K562 (cell line): ENCODE results near the gene HHIPL2. TPM values are rescaled to one million over a fixed set of nuclear protein-coding genes. Genes with fewer than 3 reads are reported as not detected.

ENCODE experiments used
- ARID1B ChIP-seq: fragments of 450-650 bp; IDR thresholded peaks from 2 replicates; pipeline ENCODE4 v1.6.1; 2016; ENCODE audit warnings: antibody characterized with exemption, mild to moderate bottlenecking, inconsistent platforms
- CBX8 ChIP-seq: fragments of 200-600 bp; sonication (generic); IDR thresholded peaks from 2 replicates; pipeline ENCODE4 v1.6.1; 2012; ENCODE audit warnings: borderline replicate concordance, mixed run types, low read depth, mild to moderate bottlenecking, moderate library complexity, mixed read lengths, low read length, control low read depth, inconsistent platforms; ENCODE audit not compliant: poor library complexity, severe bottlenecking; ENCODE audit errors: extremely low read depth
- EHMT2 ChIP-seq: fragments of 450-650 bp; IDR thresholded peaks from 2 replicates; pipeline ENCODE4 v1.6.1; 2018; ENCODE audit warnings: antibody characterized with exemption
- KDM2B ChIP-seq: fragments of 250-450 bp; sonication (Bioruptor Pico); IDR thresholded peaks from 2 replicates; pipeline ENCODE4 v1.8.0; 2021; ENCODE audit warnings: mild to moderate bottlenecking, moderate library complexity
- MTA3 ChIP-seq: fragments of 450-650 bp; formaldehyde crosslinking; IDR thresholded peaks from 2 replicates; pipeline ENCODE4 v1.6.1; 2017; ENCODE audit warnings: mild to moderate bottlenecking, borderline replicate concordance
- NR2F6 ChIP-seq: fragments of 450-650 bp; formaldehyde crosslinking; IDR thresholded peaks from 2 replicates; pipeline ENCODE4 v1.4.0; 2020; ENCODE audit warnings: mild to moderate bottlenecking
- NR4A1 ChIP-seq, 2 experiments: fragments of 250-450 bp in 1 of 2; fragments of 450-650 bp in 1 of 2; sonication (Bioruptor Pico) in 1 of 2; IDR thresholded peaks; 2 replicates each; pipeline versions ENCODE4 v1.4.0 to v1.6.1; 2016 to 2020; ENCODE audit warnings: mild to moderate bottlenecking in 2 of 2, missing compliant biosample characterization in 1 of 2, missing genetic modification characterization in 1 of 2, moderate library complexity in 1 of 2
- PML ChIP-seq: IDR thresholded peaks from 2 replicates; pipeline ENCODE4 v1.6.1; 2012; ENCODE audit warnings: low read length, inconsistent platforms
- POLR2B ChIP-seq: fragments of 450-650 bp; IDR thresholded peaks from 2 replicates; pipeline ENCODE4 v1.6.1; 2018; ENCODE audit warnings: low read depth; ENCODE audit not compliant: partially characterized antibody
- RB1 ChIP-seq: fragments of 450-650 bp; IDR thresholded peaks from 2 replicates; pipeline ENCODE4 v1.6.1; 2017; ENCODE audit warnings: low read depth, mild to moderate bottlenecking
- SRSF9 ChIP-seq: fragments of 200-400 bp; formaldehyde crosslinking; IDR thresholded peaks from 2 replicates; pipeline ENCODE4 v1.6.1; 2017; ENCODE audit warnings: low read depth, low read length, borderline replicate concordance
- TFE3 ChIP-seq: fragments of 450-650 bp; formaldehyde crosslinking; IDR thresholded peaks from 2 replicates; pipeline ENCODE4 v1.4.0; 2020; ENCODE audit warnings: mild to moderate bottlenecking, mixed read lengths
- ZBTB1 ChIP-seq: sonication (generic); formaldehyde crosslinking; IDR thresholded peaks from 2 replicates; pipeline ENCODE4 v1.8.1; 2023; ENCODE audit warnings: missing genetic modification reagents, low read depth, mild to moderate bottlenecking, borderline replicate concordance
- ZNF197 ChIP-seq: fragments of 200-800 bp; sonication (Bioruptor generic); IDR thresholded peaks from 2 replicates; pipeline ENCODE4 v1.6.1; 2016; ENCODE audit warnings: low read depth, missing genetic modification characterization, missing compliant biosample characterization
- ZNF431 ChIP-seq: sonication (generic); formaldehyde crosslinking; IDR thresholded peaks from 2 replicates; pipeline ENCODE4 v1.8.0; 2022; ENCODE audit warnings: mild to moderate bottlenecking, missing genetic modification reagents
- ZNF586 ChIP-seq: fragments of 450-650 bp; formaldehyde crosslinking; conservative IDR thresholded peaks from 2 replicates; pipeline ENCODE4 v1.4.0; 2020; ENCODE audit warnings: mild to moderate bottlenecking, moderate library complexity
- polyA plus RNA-seq, 8 experiments: library from polyadenylated mRNA; depleted of rRNA in 4 of 8; stranded (reverse) in 5 of 8; unstranded in 3 of 8; fragments of >200 nt; fragmentation: Nextera tagmentation in 2 of 8; fragmentation: Illumina TruSeq in 1 of 8; extraction: Ambion mirVana in 2 of 8; extraction: Trizol in 1 of 8; gene quantifications; 2 replicates each; pipeline versions ENCODE4 v1.2.1 to v1.2.3, GENCODE V29; 2011 to 2014; ENCODE audit warnings: inconsistent platforms in 1 of 8, missing spikeins in 1 of 8
- total RNA-seq, 7 experiments: library from RNA; depleted of rRNA in 6 of 7; stranded (reverse); fragments of >200 nt in 6 of 7; fragmentation: Illumina TruSeq in 2 of 7; extraction: Trizol in 2 of 7; gene quantifications; 2 replicates each; pipeline versions ENCODE4 v1.2.1 to v1.2.3, GENCODE V29; 2011 to 2021; ENCODE audit warnings: low replicate concordance in 1 of 7
- TF ChIP-seq, protein P1 (sequence below): fragments of 250-450 bp; sonication (Bioruptor Pico); IDR thresholded peaks from 2 replicates; pipeline ENCODE4 v1.4.0; 2020
- TF ChIP-seq, protein P2 (sequence below): sonication (generic); formaldehyde crosslinking; IDR thresholded peaks from 2 replicates; pipeline ENCODE4 v1.8.1; 2023; ENCODE audit warnings: mild to moderate bottlenecking, missing genetic modification reagents
- TF ChIP-seq, protein P3 (sequence below): fragments of 150-350 bp; conservative IDR thresholded peaks from 2 replicates; pipeline ENCODE4 v1.6.1; 2014; ENCODE audit warnings: low read length

Gene HHIPL2
- total and polyA plus RNA-seq, 9 of the 15 experiments (the other 6 are each of a cell fraction or from before 2014, with no cell fraction given), result 0.05 to 0.60 (median 0.20) TPM; not detected in 1

DNA sequence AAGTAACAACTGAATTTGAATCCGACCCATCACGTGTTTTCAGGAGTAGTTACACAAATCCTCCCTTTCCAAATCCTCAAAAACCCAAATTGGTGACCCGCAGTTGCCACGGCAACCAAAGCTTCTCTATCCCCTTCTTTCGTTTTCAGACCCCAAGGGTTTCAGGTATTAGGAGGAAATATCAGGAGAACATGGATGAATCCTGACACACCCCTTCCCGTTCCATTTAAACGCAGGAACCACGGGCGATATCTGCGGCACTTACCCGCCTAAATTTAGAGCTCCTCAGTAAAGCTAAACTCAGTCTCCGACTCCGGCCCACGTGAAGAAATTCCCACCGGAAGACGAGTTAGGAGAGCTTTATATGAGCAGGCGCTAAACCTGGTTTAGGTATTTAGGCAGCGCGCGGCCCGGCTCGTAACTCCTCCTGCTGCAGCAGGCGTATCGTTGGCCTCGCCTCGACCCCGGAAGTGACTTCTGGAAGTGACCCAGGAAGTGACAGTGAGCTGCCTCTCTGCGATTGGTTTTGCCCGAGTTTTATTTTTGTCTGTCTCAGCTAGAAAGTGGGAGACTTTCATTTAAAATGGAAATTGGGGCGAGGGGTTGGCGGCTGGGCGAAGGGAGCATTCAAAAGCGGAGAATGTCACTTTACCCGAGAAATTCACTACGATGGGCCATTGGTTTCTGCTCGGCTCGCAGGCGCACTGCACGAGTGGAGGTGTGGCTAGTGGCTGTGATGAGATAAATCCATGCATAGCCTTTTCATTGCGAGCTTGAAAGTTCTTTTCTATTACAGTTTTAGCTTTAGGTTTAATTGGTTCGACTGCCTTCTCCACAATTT, 41.8 kb upstream of the HHIPL2 start, which contains the start of gene TAF1A (continued):
- 0 out of 2 replicates have a peak, but pooled peaks have one; percentile 47 for TF ChIP-seq ZBTB1 (CRISPR knock-in tag)
- TF ChIP-seq, protein P1, sequence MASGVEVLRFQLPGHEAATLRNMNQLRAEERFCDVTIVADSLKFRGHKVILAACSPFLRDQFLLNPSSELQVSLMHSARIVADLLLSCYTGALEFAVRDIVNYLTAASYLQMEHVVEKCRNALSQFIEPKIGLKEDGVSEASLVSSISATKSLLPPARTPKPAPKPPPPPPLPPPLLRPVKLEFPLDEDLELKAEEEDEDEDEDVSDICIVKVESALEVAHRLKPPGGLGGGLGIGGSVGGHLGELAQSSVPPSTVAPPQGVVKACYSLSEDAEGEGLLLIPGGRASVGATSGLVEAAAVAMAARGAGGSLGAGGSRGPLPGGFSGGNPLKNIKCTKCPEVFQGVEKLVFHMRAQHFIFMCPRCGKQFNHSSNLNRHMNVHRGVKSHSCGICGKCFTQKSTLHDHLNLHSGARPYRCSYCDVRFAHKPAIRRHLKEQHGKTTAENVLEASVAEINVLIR (CRISPR knock-in tag), result peak; percentile 58; the same call in 1 of the 2 replicates
- TF ChIP-seq SRSF9, result no peak
- peak; percentile 87 for TF ChIP-seq EHMT2
- TF ChIP-seq MTA3, result peak; percentile 30; the same call in 1 of the 2 replicates
- peak; percentile 86 for TF ChIP-seq POLR2B
- no peak for TF ChIP-seq KDM2B (CRISPR knock-in tag)
- TF ChIP-seq TFE3 (CRISPR knock-in tag), result no peak
- peak; percentile 48 for TF ChIP-seq ARID1B
- TF ChIP-seq PML, result peak; percentile 61; the same call in 1 of the 2 replicates
- TF ChIP-seq NR2F6 (CRISPR knock-in tag), result no peak
- TF ChIP-seq ZNF431, result 0 out of 2 replicates have a peak, but pooled peaks have one; percentile 13
- peak; percentile 65 for TF ChIP-seq RB1
- no peak for TF ChIP-seq CBX8
- TF ChIP-seq, protein P2, sequence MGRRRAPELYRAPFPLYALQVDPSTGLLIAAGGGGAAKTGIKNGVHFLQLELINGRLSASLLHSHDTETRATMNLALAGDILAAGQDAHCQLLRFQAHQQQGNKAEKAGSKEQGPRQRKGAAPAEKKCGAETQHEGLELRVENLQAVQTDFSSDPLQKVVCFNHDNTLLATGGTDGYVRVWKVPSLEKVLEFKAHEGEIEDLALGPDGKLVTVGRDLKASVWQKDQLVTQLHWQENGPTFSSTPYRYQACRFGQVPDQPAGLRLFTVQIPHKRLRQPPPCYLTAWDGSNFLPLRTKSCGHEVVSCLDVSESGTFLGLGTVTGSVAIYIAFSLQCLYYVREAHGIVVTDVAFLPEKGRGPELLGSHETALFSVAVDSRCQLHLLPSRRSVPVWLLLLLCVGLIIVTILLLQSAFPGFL, result 0 out of 2 replicates have a peak, but pooled peaks have one; percentile 75
- TF ChIP-seq, protein P3, sequence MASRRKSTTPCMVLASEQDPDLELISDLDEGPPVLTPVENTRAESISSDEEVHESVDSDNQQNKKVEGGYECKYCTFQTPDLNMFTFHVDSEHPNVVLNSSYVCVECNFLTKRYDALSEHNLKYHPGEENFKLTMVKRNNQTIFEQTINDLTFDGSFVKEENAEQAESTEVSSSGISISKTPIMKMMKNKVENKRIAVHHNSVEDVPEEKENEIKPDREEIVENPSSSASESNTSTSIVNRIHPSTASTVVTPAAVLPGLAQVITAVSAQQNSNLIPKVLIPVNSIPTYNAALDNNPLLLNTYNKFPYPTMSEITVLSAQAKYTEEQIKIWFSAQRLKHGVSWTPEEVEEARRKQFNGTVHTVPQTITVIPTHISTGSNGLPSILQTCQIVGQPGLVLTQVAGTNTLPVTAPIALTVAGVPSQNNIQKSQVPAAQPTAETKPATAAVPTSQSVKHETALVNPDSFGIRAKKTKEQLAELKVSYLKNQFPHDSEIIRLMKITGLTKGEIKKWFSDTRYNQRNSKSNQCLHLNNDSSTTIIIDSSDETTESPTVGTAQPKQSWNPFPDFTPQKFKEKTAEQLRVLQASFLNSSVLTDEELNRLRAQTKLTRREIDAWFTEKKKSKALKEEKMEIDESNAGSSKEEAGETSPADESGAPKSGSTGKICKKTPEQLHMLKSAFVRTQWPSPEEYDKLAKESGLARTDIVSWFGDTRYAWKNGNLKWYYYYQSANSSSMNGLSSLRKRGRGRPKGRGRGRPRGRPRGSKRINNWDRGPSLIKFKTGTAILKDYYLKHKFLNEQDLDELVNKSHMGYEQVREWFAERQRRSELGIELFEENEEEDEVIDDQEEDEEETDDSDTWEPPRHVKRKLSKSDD, result no peak
- TF ChIP-seq ZNF586, result no peak
- TF ChIP-seq ZNF197 (CRISPR knock-in tag), result 0 out of 2 replicates have a peak, but pooled peaks have one; percentile 10
- 0 out of 2 replicates have a peak, but pooled peaks have one; percentile 33 for TF ChIP-seq NR4A1 (CRISPR knock-in tag; IDR thresholded peaks at IDR 0.05)
- TF ChIP-seq NR4A1 (tag; IDR thresholded peaks at IDR 0.05), result no peak
